ENCODE results near the gene KLHL4. TPM values are rescaled to one million over a fixed set of nuclear protein-coding genes. Genes with fewer than 3 reads are reported as not detected.

Gene KLHL4
- polyA plus RNA-seq, 2 of the 4 experiments (the other 2 are of a cell fraction), result 3.7 to 9.8 TPM

DNA sequence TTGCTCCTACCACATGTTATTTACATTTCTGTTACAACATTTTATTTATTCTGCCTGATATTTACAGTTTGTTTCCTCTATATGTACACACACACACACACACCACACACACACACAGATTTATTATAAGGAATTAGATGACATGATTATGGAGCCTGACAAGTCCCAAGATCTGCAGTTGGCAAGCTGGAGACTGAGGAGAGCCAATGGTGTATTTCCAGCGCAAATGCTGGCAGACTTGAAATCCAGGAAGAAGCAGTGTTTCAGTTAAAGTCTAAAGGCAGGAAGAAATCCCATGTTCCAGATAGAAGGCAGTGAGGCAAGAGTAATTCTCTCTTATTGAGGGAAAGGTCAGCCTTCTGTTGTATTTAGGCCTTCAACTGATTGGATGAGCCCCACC, 1.8 kb upstream of the KLHL4 start:
- peak overlapping the region; percentile 89; the same call in 2 of the 3 replicates for H3K4me2 ChIP-seq
- no peak for ATAC-seq
- peaks cover 23% of the 10 kb centered on the region for H3K4me1 ChIP-seq
- FAIRE-seq, result no peak
- DNase-seq (ENCODE audit: low read depth in 1 of 2, low spot score in 1 of 2), result no peak
- POLR2A ChIA-PET, result no interaction called here
- H3K4me3 ChIP-seq, result no peak overlapping the region
- 90% methylated on average over 1 of the region's 1 CpG for WGBS (ENCODE audit: missing lambda C conversion rate)
- TF ChIP-seq RAD21 (conservative IDR thresholded peaks at IDR 0.05 in 1 of 2, IDR thresholded peaks at IDR 0.05 in 1 of 2) (no peak), RNF2 (IDR thresholded peaks at IDR 0.05; ENCODE audit: borderline replicate concordance, low read depth) (no peak), MAZ (IDR thresholded peaks at IDR 0.05; ENCODE audit: borderline replicate concordance, low read depth, low read length) (no peak), NR3C1 (IDR thresholded peaks at IDR 0.05) (no peak), POLR2A (IDR thresholded peaks at IDR 0.05; ENCODE audit: low read length) (no peak), RFX5 (IDR thresholded peaks at IDR 0.05) (no peak), JUNB (IDR thresholded peaks at IDR 0.05) (no peak), PHF8 (IDR thresholded peaks at IDR 0.05; ENCODE audit: borderline replicate concordance, low read depth) (no peak), ZNF302 (CRISPR knock-in tag; IDR thresholded peaks at IDR 0.05) (no peak), ESRRA (IDR thresholded peaks at IDR 0.05; ENCODE audit: borderline replicate concordance, low read length) (no peak), CBX8 (IDR thresholded peaks at IDR 0.05) (no peak), KDM1A (IDR thresholded peaks at IDR 0.05; ENCODE audit: low read depth) (no peak), CHD4 (IDR thresholded peaks at IDR 0.05; ENCODE audit: borderline replicate concordance) (no peak), MAFK (IDR thresholded peaks at IDR 0.05; ENCODE audit: partially characterized antibody) (no peak), HOXB13 (CRISPR knock-in tag; IDR thresholded peaks at IDR 0.05; ENCODE audit: low read depth) (no peak)
- TF ChIP-seq, protein P1, sequence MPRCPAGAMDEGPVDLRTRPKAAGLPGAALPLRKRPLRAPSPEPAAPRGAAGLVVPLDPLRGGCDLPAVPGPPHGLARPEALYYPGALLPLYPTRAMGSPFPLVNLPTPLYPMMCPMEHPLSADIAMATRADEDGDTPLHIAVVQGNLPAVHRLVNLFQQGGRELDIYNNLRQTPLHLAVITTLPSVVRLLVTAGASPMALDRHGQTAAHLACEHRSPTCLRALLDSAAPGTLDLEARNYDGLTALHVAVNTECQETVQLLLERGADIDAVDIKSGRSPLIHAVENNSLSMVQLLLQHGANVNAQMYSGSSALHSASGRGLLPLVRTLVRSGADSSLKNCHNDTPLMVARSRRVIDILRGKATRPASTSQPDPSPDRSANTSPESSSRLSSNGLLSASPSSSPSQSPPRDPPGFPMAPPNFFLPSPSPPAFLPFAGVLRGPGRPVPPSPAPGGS (IDR thresholded peaks at IDR 0.05), result no peak
- TF ChIP-seq, protein P2, sequence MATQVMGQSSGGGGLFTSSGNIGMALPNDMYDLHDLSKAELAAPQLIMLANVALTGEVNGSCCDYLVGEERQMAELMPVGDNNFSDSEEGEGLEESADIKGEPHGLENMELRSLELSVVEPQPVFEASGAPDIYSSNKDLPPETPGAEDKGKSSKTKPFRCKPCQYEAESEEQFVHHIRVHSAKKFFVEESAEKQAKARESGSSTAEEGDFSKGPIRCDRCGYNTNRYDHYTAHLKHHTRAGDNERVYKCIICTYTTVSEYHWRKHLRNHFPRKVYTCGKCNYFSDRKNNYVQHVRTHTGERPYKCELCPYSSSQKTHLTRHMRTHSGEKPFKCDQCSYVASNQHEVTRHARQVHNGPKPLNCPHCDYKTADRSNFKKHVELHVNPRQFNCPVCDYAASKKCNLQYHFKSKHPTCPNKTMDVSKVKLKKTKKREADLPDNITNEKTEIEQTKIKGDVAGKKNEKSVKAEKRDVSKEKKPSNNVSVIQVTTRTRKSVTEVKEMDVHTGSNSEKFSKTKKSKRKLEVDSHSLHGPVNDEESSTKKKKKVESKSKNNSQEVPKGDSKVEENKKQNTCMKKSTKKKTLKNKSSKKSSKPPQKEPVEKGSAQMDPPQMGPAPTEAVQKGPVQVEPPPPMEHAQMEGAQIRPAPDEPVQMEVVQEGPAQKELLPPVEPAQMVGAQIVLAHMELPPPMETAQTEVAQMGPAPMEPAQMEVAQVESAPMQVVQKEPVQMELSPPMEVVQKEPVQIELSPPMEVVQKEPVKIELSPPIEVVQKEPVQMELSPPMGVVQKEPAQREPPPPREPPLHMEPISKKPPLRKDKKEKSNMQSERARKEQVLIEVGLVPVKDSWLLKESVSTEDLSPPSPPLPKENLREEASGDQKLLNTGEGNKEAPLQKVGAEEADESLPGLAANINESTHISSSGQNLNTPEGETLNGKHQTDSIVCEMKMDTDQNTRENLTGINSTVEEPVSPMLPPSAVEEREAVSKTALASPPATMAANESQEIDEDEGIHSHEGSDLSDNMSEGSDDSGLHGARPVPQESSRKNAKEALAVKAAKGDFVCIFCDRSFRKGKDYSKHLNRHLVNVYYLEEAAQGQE (IDR thresholded peaks at IDR 0.05), result no peak
- H3K9me3 ChIP-seq, result no peaks in the 10 kb centered on the region
- CTCF ChIA-PET, result interaction anchor here (0.7 kb wide), 1 partner anchor 57 kb away, joined by 3 read pairs; no protein-coding TSS in a partner anchor
- peak overlapping the region; percentile 48 to 55; a peak in 3 of 6 replicates for H3K27ac ChIP-seq

DNA sequence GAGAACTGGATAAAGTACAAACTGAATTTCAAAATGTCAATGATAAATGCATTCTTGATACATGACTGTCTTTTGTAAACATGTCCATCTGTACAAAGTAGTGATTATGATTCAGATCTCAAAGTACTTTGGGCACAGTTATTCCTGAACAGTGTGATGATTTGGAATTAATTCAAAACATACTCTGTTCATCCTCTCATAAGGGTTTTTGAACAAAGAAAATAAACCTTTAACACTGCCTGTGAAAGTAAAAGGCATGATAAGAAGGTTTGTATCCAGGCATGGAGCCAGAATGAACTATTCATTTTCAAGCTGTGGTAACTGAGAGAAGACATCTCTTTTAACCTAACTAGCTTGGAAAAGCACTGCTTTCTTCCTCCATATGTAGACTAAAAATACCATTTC, 883 bp upstream of the KLHL4 start:
- no peaks in the 10 kb centered on the region for H3K9me3 ChIP-seq
- CTCF ChIA-PET, result interaction anchor here (0.7 kb wide), 1 partner anchor 56 kb away, joined by 3 read pairs; no protein-coding TSS in a partner anchor
- H3K4me3 ChIP-seq, result peak overlapping the region; percentile 53; the same call in 2 of the 3 replicates
- peaks cover 23% of the 10 kb centered on the region for H3K4me1 ChIP-seq
- DNase-seq (ENCODE audit: low read depth in 1 of 2, low spot score in 1 of 2) (peak in 1 of 2 experiments; percentile 39), ATAC-seq (peak; percentile 71 to 79), FAIRE-seq (peak; percentile 92)
- H3K4me2 ChIP-seq, result peak overlapping the region; percentile 89
- H3K27ac ChIP-seq, result peak overlapping the region; percentile 73 to 82
- POLR2A ChIA-PET, result no interaction called here
- TF ChIP-seq ZC3H11A (IDR thresholded peaks at IDR 0.05) (no peak), ESRRA (IDR thresholded peaks at IDR 0.05; ENCODE audit: borderline replicate concordance, low read length) (no peak), BHLHE40 (IDR thresholded peaks at IDR 0.05; ENCODE audit: low read depth, low read length) (no peak), POLR2A (IDR thresholded peaks at IDR 0.05; ENCODE audit: low read length) (no peak), RCOR1 (IDR thresholded peaks at IDR 0.05; ENCODE audit: low read depth, low read length) (no peak), HDAC2 (IDR thresholded peaks at IDR 0.05) (no peak), GATA3 (IDR thresholded peaks at IDR 0.05; ENCODE audit: borderline replicate concordance) (peak; percentile 76), MAZ (IDR thresholded peaks at IDR 0.05; ENCODE audit: borderline replicate concordance, low read depth, low read length) (no peak), SMC3 (IDR thresholded peaks at IDR 0.05) (no peak), CEBPB (IDR thresholded peaks at IDR 0.05) (peak in 1 of 2 experiments; percentile 60; a peak in 1 of 4 replicates), EHF (CRISPR knock-in tag; IDR thresholded peaks at IDR 0.05) (no peak), RNF2 (IDR thresholded peaks at IDR 0.05; ENCODE audit: borderline replicate concordance, low read depth) (no peak), TFCP2L1 (CRISPR knock-in tag; IDR thresholded peaks at IDR 0.05) (no peak), NFE2L2 (conservative IDR thresholded peaks at IDR 0.05; ENCODE audit: low read length) (no peak), RFX5 (IDR thresholded peaks at IDR 0.05) (no peak), FOSL2 (IDR thresholded peaks at IDR 0.05) (peak; percentile 84), FOSL2 (CRISPR knock-in tag; IDR thresholded peaks at IDR 0.05) (peak; percentile 84), JUN (IDR thresholded peaks at IDR 0.05) (peak in 1 of 2 experiments; percentile 42; a peak in 1 of 5 replicates), MYC (IDR thresholded peaks at IDR 0.05; ENCODE audit: borderline replicate concordance, low read length) (no peak), JUNB (IDR thresholded peaks at IDR 0.05) (peak; percentile 87), FOXS1 (CRISPR knock-in tag; IDR thresholded peaks at IDR 0.05) (no peak)
- TF ChIP-seq, protein P3, sequence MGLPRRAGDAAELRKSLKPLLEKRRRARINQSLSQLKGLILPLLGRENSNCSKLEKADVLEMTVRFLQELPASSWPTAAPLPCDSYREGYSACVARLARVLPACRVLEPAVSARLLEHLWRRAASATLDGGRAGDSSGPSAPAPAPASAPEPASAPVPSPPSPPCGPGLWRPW (IDR thresholded peaks at IDR 0.05), result no peak
- TF ChIP-seq, protein P4, sequence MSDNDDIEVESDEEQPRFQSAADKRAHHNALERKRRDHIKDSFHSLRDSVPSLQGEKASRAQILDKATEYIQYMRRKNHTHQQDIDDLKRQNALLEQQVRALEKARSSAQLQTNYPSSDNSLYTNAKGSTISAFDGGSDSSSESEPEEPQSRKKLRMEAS (IDR thresholded peaks at IDR 0.05), result 0 out of 2 replicates have a peak, but pooled peaks have one; percentile 26
- TF ChIP-seq, protein P5, sequence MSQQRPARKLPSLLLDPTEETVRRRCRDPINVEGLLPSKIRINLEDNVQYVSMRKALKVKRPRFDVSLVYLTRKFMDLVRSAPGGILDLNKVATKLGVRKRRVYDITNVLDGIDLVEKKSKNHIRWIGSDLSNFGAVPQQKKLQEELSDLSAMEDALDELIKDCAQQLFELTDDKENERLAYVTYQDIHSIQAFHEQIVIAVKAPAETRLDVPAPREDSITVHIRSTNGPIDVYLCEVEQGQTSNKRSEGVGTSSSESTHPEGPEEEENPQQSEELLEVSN (IDR thresholded peaks at IDR 0.05; ENCODE audit: borderline replicate concordance, low read depth), result no peak

All from A549 (cell line).